HG03432 (cell line): ENCODE data around the gene DAPK1.
"Not testable (repeated sequence)": the region's sequence is repeated elsewhere in the genome, so short reads cannot be mapped to it uniquely, and the experiment has no call there.

Experiments used
- ATAC-seq: cut with Tn5 transposase; IDR thresholded peaks from one replicate; pipeline ENCODE4 v1.9.1; 2021; ENCODE audit warnings: mild to moderate bottlenecking, moderate library complexity; ENCODE audit not compliant: unreplicated experiment

DAPK1 gene

GRCh38 chr9:87729246-87729645 is 231.6 kb downstream of the DAPK1 start:
- ATAC-seq, result no peak

- ATAC-seq, result no peak
Measured at GRCh38 chr9:87731321-87731720, 233.7 kb downstream of the DAPK1 start.

DNA sequence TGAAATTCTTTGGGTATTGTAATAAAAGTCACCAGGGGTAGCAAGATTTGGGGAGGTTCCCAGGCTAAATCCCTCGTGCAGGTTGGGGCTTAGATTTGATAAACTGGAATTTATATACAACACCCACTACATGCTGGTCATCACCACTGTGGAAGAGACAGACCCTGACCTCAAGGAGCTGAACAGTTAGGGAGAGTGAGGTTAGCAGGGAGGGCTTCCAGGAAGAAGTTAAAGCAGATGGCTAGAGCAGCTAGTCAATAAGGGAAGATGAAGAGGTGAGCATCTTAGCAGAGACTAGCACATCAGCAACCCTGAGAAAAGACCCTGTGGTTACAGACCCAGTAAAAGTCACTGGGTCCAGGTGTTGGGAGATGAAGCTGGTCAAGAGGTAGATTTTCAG is 234.7 kb downstream of the DAPK1 start:
- no peak for ATAC-seq

GRCh38 chr9:87732756-87733155 is 235.1 kb downstream of the DAPK1 start:
- no peak for ATAC-seq

DNA sequence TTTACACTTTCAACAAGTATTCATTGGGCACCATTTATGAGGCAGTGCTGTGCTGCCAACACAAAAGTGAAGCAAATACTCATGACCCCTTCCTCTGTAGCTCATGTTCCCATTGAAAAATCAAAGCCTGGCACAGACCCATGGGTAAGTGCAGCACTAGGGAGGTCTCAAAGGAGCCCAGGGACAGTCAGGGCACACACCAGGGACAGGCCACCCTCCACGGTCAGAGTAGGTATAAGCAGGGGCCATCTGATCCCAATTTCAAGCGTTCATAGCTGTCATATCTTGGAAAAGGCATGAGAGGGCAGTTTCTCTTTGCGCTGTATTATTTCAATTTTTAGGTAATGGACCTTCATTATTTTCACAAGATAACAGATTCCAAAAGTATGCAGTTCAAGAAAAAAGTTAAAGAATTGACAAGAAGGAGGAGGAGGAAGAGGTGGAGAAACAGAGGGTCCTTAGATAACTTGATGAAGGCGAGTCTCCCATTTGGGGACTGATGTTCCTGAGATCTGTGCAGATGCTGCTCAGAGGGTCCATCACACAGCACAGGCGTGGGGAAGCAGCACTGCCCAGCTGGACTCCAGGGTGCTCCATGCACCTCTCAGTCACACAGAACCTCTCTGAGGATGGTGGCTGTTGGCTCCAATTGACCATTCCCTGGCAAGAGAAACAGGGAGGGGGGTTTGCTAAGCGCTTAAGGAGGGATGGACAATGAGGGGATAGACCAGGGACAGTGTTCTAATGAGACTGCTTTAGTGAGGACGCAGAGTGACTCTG is 235.8 kb downstream of the DAPK1 start:
- no peak for ATAC-seq

DNA sequence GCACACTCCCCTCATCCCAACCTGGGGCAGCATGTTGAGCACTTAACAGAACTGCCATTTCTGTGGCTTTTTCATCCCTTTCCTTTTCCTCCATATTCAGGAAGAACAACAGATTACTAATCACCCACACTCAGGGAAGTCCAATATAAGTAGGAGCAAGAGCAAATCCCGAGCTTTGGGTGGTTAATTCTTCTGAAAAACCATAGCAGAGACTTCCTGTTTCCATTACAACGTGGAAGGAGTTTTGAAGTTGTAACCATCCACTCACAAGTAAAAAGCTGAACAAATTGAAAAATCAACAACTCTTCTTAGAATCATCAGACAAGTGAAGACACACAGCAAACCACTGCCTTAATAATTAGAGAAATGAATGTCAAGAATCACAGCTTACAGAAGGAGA is 236.4 kb downstream of the DAPK1 start:
- no peak for ATAC-seq

DNA sequence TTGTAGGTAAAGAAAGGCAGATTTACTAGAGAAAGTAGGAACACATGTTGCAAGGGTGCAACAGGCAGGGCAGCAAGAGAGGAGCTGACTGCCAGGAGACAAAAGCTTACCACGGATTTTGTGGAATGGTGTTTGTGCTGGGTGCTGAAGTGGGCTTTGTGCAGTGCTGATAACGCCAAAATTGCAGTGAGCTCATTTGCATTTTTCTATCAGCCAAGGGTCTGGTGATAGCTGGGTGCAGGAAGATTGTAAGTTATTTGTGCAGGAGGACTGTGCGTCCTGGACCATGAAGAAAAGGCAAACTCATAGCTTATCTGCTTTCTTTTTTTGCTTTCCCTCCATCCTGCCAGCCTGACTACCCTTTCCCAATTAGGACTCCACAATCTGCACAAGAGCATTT is 241.9 kb downstream of the DAPK1 start:
- no peak for ATAC-seq

- no peak for ATAC-seq
Measured at GRCh38 chr9:87740209-87740608, 242.5 kb downstream of the DAPK1 start.

- ATAC-seq, result no peak
Measured at GRCh38 chr9:87741326-87741725, 243.7 kb downstream of the DAPK1 start.

DNA sequence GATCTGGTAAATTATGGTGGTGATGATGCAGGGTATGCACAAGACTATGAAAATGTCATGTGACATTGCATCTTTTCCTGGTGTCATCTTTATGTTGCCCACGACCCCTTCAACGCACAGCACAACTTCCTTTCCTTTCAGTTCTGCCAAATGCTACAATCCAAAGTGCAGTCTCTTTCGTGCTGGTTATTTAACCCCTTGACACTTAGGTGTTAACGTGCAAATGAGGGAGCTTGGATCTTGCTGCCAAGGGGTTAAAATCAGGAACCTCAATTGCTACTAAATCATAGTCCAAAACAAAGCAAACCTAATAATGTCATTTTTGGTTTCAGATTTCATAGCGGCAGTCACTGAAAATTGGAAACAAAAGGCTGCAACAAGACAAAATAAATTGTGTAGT is 244.2 kb downstream of the DAPK1 start:
- no peak for ATAC-seq

DNA sequence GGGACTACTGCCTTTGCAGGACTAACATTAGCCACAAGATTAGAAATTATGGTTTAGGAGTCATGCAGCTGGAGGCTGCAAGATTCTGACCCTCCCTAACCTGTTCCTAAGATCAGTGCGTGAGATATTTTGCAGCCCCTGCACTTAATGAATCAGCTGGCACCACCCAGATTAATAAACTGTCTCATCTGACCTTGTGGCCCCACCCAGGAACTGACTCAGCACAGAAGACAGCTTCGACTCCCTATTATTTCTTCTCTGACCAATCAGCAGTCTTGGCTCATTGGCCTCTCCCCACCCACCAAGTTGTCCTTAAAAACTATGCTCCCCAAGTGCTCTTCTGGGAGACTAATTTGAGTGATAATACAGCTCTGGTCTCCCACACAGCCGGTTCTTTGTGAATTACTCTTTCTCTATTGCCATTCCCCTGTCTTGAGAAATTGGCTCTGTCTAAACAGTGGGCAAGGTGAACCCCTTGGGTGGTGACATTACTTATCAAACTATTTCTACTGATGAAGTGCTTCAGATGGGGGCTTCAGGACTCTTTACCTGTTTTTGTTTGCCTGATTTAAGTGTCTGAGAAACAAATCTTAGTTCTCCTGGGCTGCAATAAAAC is 245.3 kb downstream of the DAPK1 start:
- ATAC-seq, result no peak

GRCh38 chr9:87744247-87744646 is 246.6 kb downstream of the DAPK1 start:
- ATAC-seq, result not testable (repeated sequence)

- no peak for ATAC-seq
Measured at GRCh38 chr9:87746186-87746585, 248.5 kb downstream of the DAPK1 start.

GRCh38 chr9:87748881-87749280 is 251.2 kb downstream of the DAPK1 start:
- ATAC-seq, result no peak

GRCh38 chr9:87749335-87750035 is 251.8 kb downstream of the DAPK1 start:
- ATAC-seq, result no peak

DNA sequence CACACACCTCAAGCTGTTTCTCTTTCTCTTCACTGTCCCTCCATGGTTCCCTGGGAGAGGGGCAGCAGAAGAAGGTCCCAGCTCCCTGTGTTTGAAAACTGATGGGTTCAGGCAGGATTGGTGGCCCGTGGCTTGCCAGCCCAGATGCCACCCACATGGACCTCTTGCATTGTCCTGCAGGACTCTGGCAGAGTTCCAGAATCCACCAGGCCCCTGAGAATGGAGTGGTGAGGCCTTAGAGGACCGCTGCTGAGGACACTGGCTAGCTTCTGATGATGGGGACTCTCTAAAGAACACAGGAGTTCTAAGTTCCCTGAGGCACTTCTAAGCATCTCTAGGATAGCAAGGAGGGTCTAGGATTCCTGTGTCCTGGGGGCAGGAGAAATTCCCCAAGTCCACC is 253.1 kb downstream of the DAPK1 start:
- no peak for ATAC-seq

GRCh38 chr9:87751423-87751822 is 253.8 kb downstream of the DAPK1 start:
- ATAC-seq, result no peak

DNA sequence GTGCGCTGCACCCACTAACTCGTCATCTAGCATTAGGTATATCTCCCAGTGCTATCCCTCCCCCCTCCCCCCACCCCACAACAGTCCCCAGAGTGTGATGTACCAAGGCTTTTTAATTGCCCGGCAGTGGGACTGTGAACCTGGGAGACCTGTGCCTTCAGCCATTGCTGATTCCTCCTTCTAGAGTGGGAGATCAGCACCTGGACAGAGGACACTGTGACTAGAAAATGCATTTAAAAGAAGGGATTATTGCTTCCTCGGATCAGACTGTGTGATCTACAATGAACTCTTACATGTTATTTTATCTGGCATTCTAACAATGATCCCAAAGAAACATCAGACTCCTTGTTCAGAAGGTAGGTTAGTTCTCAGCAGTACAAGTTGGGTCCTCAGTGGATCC is 254.2 kb downstream of the DAPK1 start:
- ATAC-seq, result no peak

- no peak for ATAC-seq
Measured at GRCh38 chr9:87753313-87753712, 255.6 kb downstream of the DAPK1 start.
